NCI-H128 (cell line): ENCODE measurements around the gene PFN4.
"Not testable (repeated sequence)": the region's sequence is repeated elsewhere in the genome, so short reads cannot be mapped to it uniquely, and the experiment has no call there.

Experiments used
- DNase-seq: peaks from one replicate; lab custom pipeline; 2025; ENCODE audit not compliant: unreplicated experiment; lab: John Stamatoyannopoulos, UW

PFN4 gene, protein sequence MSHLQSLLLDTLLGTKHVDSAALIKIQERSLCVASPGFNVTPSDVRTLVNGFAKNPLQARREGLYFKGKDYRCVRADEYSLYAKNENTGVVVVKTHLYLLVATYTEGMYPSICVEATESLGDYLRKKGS

DNA sequence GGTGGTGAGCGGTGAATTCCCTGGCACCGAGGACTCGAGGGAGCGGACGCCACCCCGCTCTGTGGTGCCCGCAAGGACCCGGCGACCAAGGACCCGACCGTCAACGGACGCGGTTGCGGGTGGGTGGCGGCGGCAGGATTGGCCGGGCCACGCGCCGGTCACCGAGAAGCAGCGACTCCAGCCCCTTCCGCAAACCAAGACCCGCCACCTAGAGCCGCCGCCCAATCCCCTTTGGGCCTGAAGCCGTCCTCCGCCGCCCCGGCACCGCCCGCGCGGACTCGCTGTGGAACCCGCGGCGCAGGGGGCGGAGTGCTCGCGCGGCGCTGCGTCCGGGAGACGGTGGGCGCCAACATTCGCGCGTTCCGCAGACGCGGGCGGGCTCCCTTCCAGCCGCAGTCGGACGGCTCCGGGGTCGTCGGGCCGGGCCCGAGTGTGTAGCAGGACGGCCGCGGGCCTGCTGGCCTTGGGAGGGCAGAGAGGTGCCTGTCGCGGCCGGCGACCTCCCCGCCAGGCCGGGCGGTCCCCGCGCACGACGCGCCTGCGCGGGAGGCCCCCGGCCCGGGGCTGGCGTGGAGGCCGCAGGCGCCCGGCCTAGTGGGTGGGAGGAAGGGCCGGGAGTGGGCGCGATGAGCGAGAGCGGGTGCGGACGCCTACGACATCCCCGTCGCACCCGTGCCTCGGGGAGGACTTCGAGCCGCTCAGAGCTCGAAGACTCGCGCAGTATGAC is at the start of gene PFN4, which contains the start of gene FAM228B:
Gene PFN4, minus strand, starts transcription at position 140 of the 727 bp plus-strand sequence. CDS start 799 bp downstream, outside the sequence.
Gene FAM228B, plus strand, starts transcription at position 275 of the 727 bp plus-strand sequence. CDS start 893 bp downstream, outside the sequence.
- peak; percentile 57 for DNase-seq

DNA sequence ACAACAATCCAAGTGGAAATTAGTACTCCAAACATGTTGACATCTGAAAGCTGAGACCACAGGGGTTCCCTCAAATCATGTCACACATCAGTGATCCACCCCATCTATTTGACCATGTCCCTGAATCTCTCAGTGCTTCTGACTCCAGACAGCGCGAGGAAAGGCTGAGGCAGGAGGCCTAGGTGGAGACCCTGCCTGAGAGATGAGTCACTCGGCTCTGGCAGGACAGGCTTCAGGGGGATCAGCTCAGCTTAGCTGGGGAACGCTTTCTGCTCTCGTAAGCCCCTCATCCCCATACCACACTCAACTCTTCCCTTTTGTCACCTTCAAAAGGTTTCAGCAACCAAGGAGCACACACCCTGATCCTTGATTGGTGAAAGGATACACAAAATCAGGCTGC is 45.9 kb upstream of the PFN4 start:
- no peak for DNase-seq

DNA sequence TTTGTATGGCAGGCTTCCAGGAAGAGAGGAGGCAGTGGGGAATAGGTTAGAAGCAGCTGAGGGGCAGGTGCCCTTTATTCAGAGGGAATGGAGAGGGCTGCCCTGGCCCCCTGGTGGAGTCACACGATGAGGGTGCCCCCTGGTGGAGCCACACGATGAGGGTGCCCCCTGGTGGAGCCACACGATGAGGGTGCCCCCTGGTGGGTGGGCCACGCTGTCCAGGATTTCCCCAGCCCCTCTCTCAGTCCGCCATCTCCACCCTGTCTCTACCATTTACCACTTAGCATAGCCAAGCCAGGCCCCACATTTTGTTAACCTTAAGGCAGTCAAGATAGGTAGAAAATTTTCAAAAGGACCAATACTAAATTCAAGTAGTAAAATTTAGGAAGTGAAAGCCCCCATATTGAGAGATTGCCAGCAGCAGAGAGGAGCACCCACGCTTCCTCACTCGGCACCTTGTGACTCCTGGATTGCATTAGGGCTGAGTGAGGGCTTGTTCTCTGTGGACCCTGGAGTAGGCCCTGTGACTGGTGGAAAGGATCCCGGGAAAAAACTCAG is 41.4 kb upstream of the PFN4 start:
- no peak for DNase-seq

DNA sequence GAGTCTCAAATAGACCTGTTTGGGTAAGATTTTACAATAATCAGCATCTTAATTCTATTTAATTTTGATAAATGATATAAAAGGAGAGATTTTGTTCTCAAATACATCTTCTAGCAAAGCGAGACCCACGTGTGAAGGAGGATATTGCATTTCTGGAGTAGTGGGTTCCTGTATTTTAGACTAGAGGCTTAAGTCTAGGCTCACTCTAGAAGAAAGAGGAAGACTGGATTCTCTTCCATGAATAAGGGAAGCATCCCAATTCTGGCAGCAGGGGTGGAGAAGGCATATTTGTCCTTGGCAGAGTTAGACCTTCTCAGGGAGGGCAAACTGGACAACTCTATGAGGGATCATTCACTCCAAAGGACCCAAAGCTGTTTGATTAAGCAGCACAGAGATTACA is 40.5 kb upstream of the PFN4 start:
- DNase-seq, result no peak

GRCh38 chr2:24163186-24163585 is 40.1 kb upstream of the PFN4 start:
- no peak for DNase-seq

DNA sequence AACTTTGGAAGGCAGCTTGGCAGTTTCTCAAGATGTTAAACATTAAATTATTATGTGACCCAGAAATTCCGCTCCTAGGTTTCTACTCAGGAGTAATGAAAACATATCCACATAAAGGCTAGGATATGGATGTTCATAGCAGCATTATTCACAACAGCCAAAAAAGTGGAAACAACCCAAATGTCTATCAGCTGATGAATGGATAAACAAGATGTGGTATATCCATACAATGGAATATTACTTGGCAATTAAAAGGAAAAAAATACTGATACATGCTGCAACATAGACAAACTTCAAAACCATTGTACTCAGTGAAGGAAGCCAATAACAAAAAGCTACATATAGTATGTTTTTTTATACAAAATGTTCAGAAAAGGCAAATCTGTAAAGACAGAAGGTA is 39.4 kb upstream of the PFN4 start:
- no peak for DNase-seq

DNA sequence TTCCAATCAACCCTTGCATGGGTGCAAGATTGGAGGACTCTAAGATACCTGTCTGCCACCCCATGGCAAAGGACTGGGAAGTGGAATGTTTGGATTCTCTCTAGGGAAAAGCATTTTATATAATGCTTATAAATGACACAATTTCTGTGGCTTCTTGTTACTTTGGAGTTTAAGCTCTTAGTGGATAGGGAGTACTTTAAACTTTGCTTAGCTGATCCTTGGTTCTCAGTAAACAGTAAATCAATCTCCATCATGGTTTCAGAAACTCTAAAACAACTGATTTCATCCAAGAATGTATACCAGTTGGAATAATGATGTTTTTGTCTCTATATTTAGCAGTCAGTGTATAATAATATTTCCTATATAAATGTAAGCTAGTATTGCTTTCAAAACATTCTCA is 37.6 kb upstream of the PFN4 start:
- no peak for DNase-seq

DNA sequence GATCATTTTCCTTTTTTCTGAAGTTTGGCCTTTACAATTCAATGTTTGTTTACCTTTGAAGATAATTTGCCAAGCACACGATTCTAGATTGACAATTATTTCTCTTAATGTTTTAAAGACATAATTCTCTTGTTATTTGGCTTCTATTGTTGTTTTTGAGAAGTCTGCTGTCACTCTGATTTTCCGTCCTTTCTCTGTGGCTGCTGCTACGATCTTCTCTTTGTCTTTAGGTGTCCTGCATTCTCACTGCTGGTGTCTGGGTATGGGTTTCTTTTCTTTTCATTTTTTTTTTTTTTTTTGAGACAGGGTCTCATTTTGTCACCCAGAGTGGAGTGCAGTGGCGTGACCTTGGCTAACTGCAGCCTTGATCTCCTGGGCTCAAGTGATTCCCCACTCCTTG is 36.6 kb upstream of the PFN4 start:
- no peak for DNase-seq

GRCh38 chr2:24158131-24158530 is 35.0 kb upstream of the PFN4 start:
- no peak for DNase-seq

DNA sequence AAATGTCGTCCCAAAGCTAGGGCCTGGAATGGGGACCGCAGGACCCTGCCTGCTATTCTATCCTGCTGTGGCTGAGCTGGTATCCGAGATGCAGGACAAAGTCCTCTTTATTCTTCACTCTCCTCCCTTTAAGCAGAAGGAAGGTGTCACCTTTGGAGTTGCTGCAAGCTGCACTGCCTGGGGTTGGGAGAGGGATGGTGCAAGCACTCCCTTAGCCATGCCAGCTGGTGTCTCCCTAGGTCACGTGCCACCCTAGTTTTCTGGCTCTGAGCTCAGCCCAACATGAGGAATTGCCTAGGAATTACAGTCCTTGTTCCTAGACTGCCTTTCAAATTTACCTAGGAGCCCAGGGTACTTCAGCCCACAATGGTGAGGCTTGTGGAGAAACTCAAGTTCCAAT is 30.3 kb upstream of the PFN4 start:
- no peak for DNase-seq

DNA sequence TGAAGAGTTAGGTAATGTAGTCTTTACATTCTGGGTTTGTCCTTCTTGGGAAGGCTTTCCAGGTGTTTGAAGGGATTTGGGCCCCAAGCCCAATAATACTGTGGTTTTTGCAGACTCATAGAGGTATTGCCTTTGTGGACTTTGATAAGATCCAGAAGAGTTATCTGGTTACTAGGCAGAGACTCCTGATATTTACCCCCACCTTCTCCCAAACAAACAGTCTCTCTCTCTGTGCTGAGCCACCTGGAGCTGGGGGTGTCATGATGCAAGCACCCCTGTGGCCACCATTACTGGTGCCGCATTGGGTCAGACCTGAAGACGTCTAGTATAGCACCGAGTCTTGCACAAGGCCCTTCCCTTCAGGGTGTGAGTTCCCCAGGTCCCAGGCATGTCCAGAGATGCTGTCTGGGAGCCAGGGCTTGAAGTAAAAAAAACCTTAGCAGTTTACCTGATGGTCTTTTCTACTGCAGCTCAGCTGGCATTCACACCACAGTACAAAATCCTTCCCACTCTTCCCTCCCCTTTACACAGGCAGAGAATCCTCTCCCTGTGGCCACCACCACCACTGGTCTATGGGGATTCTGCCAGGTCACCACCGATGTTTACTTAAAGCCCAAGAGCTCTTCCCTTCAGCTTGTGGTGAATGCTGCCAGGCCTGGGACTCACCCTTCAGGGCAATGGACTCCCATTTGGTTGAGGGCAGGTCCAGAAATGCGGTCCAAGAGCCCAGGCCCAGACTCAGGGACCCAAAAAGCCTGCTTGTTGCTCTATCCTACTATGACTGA is 29.5 kb upstream of the PFN4 start:
- DNase-seq, result no peak

- DNase-seq, result no peak
Measured at GRCh38 chr2:24147364-24147763, 24.2 kb upstream of the PFN4 start.

- DNase-seq, result not testable (repeated sequence)
Measured at GRCh38 chr2:24140305-24140704, 17.2 kb upstream of the PFN4 start.

GRCh38 chr2:24132543-24132942 is 9.4 kb upstream of the PFN4 start:
- DNase-seq, result no peak

GRCh38 chr2:24125956-24126355 is 2.8 kb upstream of the PFN4 start:
- DNase-seq, result no peak

- DNase-seq, result no peak
Measured at GRCh38 chr2:24123922-24124580, 917 bp upstream of the PFN4 start.

DNA sequence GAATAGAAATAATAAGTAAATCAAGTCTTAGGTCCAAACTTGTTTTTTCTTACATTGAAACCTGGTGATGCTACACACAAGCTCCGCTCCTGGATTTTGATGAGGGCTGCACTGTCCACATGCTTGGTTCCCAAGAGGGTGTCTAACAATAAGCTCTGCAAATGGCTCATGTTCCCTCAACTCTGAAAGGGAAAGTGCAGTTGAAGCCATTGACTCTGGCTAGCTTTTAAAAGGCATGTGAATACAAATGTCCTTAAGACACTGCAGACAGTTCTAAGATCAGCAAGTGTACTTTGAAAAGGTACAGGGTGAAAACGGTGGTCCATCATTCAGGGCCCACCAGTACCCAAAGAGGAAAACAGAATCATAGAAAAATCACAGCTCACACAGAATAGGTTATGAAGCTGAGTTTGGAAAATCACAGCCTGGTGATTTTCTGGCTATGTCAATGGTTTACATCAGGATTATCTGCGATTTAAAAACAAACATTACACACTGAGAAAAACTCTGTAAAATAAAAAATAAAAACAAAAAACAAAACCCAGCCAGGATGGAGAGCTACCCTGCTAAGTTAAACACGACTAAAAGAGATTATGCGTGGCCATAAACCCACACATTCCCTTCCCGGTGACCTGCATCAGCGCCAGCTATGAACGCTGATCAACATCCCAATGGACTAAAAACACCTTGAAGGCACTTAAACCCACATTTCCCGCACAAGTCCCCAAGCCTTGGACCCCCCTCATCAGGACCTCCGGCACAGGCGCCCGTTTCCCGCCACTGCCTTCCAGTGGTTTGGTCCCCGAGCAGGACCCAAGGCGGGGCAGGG is 554 bp downstream of the PFN4 start:
- DNase-seq, result peak; percentile 57

GRCh38 chr2:24121469-24121868 is 1.7 kb downstream of the PFN4 start:
- DNase-seq, result peak; percentile 65

DNA sequence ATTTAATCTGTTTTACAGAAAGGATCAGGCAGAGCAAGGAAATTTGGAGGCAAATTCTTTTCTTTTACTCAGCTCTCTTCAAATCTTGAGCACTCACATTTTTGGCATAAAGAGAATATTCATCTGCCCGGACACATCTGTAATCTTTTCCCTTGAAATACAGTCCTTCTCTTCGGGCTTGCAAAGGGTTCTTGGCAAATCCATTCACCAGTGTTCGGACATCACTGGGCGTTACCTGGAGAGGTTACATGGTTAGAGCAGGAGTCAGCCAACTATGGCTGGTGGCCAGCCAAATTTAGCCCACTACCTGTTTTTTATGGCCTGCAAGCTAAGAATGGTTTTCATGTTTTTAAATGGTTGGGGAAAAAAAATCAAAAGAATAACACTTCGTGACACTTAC is 2.1 kb downstream of the PFN4 start:
- no peak for DNase-seq

DNA sequence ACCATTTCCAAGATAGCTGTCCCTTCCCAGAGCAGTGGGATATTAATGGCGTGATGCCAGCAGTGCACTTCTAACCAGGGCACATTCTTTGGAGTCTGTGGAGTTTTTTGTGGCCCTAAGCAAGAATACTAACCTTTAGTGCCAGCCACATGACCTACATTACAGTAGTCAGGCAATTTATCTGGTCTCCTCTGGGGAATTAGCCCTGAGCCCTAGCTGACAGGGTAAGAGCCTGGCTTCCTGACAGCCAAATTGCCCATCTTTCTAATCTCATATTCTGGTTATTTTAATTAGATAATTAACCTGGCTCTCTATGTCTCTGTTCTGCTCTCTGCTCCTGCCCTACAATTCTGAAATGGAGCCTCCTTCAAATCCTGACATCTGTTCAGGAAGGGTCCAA is 5.2 kb downstream of the PFN4 start:
- no peak for DNase-seq
